HS-5 (cell line): ENCODE results near the gene TSHZ3.
A peak's percentile ranks its signal among the peaks of the same experiment; 100 is the strongest.

Experiments
- DNase-seq: peaks from one replicate; pipeline ENCODE4 v3.0.0-alpha.2; 2012; ENCODE audit warnings: low read depth

TSHZ3 gene, protein sequence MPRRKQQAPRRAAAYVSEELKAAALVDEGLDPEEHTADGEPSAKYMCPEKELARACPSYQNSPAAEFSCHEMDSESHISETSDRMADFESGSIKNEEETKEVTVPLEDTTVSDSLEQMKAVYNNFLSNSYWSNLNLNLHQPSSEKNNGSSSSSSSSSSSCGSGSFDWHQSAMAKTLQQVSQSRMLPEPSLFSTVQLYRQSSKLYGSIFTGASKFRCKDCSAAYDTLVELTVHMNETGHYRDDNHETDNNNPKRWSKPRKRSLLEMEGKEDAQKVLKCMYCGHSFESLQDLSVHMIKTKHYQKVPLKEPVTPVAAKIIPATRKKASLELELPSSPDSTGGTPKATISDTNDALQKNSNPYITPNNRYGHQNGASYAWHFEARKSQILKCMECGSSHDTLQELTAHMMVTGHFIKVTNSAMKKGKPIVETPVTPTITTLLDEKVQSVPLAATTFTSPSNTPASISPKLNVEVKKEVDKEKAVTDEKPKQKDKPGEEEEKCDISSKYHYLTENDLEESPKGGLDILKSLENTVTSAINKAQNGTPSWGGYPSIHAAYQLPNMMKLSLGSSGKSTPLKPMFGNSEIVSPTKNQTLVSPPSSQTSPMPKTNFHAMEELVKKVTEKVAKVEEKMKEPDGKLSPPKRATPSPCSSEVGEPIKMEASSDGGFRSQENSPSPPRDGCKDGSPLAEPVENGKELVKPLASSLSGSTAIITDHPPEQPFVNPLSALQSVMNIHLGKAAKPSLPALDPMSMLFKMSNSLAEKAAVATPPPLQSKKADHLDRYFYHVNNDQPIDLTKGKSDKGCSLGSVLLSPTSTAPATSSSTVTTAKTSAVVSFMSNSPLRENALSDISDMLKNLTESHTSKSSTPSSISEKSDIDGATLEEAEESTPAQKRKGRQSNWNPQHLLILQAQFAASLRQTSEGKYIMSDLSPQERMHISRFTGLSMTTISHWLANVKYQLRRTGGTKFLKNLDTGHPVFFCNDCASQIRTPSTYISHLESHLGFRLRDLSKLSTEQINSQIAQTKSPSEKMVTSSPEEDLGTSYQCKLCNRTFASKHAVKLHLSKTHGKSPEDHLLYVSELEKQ

DNA sequence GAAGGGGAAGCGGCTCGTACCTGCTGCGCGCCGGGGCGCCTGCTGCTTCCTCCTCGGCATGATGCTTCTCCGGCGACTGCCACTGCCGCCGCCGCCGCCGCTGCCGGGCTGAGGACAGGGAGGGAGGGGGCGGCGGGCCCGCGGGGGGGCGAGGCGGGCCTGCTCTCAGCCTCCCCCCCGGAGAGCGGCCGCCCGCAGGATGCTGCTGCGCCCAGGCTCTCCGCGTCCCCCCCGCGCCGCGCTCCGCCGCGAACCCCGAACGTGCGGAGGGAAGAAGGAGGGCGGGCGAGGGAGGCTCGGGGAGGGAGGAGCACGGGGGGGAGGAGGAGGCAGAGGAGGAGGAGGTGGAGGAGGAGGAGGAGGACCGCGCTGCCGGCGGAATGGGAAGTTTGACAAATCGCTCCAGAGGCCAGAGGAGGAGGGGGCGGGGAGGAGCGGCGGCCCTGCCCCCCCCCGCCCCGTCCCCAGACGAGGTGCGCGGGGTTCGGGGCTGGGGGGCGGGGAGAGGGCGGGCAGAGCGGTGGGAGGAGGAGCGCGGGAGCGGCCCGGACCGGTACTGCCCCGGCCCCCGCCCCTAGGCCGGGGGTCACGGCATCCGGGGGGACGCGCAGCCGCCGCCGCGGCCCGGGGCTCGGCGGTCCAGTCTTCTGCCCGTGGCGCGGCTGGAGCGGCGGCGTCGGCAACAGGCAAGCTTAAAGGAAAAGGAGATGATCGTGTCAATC, at the start of gene TSHZ3:
Gene TSHZ3 (minus strand): TSS at position 277 of the 722 bp plus-strand sequence. CDS start 217 bp downstream, at position 60.
- no peak for DNase-seq

DNA sequence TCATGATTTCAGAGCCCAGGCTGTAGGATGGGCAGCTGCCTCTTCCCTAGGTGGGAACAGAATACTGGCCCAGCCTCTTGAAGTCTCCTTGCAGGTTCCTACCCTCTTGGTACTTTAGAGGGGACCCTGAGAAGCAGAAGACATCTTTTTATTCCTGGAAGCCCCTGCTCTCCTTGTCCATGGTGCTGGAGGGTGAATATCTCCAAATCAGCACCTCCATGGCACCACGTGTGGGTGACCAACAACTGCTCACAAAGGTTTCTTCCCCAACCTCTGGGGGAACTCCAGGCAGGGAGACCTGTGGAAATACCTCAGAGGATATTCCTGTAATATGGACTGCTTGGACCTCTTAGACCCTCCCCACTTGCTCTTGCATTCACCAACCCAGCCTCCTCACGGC, 48.1 kb upstream of the TSHZ3 start:
- DNase-seq, result no peak

DNA sequence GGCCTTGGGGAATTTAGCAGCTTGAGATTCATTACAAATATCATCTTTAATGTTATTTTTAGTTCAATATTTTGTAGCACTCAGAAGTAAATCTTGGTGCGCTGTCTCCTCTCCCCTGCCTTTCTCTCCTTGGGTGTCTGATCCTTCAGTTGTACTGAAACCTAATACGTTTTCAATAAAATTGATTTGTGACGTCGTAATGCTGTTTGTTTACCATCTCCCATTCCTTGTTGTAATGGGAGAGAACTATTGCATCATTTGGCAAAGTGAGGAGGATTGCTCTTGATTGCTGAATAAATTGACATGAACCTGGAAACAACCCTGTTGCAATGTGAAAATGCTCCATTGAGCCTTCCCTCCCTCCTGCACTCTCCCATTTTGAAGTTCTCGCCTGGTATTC, 43.2 kb upstream of the TSHZ3 start:
- DNase-seq, result no peak

DNA sequence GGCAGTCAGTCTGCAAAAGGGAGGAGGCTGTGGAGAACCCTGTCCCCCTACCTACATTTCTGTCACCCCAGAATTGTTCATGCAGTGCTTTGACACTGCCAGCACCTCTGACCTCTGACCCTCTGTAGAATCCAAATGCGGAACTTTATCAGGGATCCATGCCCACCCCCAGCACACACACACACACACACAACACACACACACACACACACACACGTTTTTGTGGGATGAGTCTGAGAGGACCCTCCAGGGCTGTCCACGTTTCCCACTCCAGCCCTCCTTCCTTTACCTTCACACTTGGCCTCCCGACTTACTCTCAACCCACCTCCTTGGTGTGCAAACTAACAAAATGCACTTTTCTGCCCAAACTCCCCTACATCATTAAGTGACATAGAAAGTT, 42.3 kb upstream of the TSHZ3 start:
- no peak for DNase-seq

DNA sequence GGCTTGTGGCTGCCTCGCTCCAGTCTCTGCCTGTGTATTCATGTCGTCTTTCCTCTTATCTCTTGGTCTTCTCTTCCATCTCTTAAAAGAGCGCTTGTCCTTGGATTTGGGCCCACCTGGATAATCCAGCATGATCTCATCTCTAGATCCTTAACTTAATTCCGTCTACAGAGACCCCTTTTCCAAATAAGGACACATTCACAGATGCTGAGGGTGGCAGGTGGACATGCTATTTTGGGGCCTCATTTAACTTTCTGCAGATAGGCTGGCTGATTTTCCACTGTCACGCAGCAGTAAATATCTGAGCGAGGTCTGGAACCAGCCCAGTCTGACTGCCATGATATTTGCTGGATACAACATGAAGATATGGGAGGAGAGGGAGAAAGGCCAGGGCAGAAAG, 41.5 kb upstream of the TSHZ3 start:
- no peak for DNase-seq

DNA sequence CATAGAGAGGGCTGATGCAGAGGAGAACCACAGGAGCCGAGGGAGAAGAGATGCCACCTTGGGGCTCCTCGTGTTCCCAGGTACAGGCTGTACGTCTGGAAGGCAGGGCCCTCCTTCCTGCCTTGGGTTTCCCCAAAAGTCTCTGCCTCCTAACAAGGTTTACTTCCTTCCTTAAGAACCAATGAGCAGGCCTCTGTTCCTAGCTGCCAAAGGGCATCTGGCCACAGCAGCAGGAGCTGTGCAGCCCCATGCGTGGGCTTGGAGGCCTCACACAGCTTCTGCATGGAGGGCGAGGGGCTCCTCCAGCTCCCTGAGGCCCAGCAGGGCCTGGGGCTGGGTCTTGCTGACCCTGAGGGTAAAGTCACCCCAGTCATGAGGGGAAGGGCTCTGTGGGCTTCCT, 40.6 kb upstream of the TSHZ3 start:
- no peak for DNase-seq

DNA sequence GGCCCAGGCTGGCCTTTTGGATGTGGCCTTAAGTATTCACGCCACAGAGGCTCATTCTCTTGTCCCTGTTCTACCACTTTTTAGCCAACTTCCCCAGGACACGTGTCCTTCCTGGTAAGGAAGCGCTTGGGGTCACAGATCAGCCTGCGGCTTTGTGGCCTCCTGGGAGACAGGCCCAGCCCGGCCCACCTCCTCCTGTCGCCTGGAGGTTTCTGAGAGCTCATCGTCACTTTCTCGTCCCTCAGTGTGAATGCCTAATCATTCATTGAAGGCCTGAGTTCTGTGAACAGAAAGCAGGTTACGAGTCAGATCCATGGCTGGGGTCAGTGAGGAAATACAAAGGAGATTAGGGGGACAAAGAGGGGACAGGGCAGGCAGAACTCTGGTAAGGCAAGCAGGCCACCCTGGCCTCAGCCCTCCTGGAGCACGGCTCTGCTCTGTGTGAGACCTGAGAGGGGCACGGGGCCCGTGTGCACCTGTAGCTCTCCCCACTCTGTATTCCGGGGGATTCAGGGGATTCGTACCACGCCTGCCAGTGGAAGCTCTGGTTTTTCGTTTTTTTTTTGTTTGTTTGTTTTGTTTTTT, 38.6 kb upstream of the TSHZ3 start:
- no peak for DNase-seq

DNA sequence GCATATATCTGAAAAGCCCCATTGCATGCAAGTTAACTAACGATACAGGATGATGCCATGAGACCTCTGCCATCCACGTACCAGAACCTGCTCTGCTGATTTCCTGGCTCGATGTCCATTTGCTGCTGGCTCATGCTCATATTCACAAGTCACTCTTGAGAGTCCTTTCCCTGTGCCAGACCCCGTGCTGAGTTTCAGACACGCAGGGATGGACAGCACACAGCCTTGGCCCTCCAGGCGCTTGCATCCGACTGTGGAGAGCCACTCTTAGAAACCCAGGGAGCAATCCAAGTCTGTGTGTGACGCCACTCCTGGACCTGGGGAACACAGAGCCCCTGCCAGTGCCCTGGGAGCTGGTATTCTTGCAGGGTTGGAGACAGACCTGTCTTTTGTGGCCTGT, 37.6 kb upstream of the TSHZ3 start:
- DNase-seq, result no peak

DNA sequence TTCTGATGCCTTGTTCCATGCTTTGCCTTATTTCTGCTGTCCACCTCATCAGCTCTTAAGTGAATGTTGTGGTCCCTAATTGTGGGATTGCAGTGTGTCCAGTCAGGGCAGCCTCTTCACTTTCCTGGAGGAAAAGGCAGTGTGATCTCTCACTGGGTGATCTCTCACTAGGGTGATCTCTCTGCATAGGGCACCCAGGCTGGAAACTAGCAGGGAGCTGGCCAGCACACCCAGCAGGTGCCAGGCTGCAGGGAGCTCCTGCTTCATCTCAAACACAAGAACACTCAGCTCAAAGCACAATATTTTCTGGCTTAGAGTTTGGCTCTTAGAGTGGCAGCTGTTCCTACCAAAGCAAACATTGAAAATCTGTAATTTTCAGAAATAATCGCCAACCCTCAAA, 36.5 kb upstream of the TSHZ3 start:
- DNase-seq, result no peak

DNA sequence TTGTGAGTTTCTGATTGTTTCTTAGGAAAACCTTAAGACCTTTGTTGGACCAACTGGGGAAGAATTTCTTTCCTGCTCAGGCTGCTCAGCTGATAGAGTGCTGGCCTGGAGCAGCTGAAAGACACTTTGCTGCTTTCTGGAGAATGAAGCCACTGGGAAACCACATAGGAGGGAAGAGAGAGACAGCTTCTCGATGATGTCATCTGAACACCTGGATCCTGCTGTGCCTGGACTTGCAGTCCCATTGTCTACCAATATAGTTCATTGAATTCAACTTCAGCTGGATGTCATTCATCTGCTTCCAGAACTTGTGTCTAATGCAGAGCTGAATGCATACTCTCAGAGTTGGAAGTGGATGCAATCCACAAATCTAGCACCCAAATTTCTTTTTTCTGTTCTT, 34.3 kb upstream of the TSHZ3 start:
- no peak for DNase-seq

DNA sequence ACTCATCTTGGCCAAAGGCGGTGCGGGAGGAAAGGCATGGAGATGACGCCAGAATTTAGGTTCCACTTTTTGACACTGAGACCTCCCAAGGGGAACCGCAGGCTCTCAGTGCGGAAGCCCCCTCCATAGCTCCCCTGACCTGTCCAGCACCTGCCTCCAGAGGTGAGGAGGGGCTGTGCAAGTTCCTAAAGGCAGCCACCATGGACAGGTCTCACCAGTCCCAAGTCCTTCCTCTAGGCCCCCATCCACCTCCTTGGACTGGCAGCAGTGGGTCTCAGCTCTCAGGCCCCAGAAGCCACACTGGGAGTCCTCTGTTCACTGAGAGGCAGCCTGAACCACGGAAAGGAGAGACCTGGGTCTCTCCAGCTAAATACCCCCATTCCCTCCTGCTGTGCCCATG, 31.6 kb upstream of the TSHZ3 start:
- DNase-seq, result no peak

DNA sequence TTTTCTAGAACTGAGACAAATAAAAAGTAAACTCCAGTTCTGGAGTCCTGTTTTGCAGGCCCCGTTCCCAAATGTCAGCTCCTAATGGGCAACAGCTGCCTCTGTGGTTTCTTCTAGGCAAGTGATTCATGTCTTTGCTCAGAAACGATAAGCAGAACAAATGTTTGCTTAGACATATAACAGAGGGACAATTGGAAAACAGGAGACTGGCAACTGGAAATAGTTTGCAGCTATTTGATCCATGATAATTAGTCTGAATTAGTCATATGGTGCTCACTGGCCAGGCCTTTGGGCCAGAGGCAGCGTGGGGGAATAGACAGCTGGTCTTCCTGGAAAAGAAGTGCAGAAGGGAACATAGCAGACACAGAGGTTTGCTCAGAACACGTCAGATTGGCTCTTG, 29.2 kb upstream of the TSHZ3 start:
- peak; percentile 87 for DNase-seq

DNA sequence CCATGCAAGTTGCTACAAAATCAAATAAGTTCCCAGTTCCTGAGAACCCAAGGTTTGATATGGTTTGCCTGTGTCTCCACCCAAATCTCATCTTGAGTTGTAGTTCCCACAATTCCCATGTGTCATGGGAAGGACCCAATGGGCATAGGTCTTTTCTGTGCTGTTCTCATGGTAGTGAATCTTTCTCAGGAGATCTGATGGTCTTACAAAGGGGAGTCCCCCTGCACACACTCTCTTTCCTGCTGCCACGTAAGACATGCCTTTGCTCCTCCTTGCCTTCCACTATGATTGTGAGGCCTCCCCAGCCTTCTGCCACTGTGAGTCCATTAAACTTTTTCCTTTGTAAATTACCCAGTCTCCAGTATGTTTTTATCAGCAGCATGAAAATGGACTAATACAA, 28.5 kb upstream of the TSHZ3 start:
- DNase-seq, result no peak

DNA sequence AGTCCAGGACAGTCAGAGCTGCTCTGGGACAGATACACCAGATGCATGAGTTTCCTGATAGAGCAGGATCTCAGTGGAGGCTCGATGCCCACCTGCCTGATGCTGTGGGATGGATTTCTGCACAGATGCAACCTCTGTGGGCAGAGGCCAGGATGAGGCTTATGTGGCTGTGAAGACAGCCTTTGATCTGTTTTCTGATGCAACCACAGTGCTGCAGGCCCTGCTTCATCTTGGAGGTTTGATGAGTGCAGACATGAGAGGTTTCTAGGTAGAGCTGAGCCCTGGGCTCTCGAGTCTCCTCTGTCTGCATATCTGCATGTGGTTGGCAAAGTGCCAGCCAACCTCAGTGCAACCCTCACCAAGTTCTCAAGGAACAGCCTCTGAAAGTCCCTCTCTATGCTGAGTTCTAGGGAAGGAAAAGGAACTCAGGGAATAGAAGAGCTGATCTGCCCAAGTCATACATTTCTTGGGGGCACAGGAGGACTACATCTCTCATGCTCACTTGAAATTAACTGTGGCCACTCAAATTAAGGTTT, 23.1 kb upstream of the TSHZ3 start:
- no peak for DNase-seq

DNA sequence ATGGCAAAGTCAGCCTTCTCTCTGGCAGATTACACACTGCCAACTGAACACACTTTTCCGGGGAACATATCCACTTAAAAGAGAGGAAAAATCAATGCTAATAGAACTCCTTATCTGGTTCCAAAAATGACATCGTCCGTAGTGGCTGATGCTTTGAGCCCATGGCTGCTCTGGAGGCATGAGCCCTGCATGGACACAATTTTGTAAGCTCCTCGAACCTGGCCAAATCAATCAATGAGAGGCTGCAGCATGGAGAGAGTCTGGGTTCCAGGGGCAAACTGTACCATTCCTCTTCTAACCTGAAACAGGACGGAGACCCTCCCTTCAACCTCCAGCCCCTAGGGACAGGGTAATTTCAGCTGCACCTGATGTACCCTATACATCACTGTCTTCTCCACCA, 21.0 kb upstream of the TSHZ3 start:
- DNase-seq, result no peak

DNA sequence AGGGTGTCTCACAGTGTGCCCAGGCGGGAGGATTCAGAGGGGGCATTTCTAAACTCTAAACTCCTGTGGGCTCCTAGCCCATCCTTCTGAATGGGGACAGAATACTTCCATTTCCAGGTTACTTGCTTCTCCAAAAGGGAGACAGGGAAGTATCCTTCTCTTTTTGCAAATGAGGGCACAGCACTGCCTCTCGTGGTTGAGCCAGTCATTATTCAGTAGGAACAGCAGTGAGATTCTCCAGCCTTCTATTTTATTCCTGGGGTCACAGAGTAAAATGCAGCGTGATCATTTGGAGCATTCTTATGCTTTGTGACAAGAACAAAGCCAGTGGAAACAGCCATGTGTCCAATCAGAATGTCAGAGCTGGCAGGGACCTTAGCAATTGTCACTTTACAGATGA, 15.7 kb upstream of the TSHZ3 start:
- DNase-seq, result no peak

DNA sequence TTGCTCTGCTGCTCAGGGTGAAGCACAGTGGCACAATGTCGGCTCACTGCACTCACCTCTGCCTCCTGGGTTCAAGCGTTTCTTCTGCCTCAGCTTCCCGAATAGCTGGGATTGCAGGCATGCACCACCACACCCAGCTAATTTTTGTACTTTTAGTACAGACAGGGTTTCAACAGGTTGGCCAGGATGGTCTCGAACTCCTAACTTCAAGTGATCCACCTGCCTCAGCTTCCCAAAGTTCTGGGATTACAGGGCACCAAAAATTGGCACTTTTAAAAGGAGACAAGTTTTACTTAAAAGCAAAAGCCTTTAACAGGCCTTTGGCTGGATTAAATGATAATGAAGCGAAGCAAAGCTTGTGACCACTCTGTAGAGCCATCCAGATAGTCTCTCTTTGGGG, 12.5 kb upstream of the TSHZ3 start:
- no peak for DNase-seq

DNA sequence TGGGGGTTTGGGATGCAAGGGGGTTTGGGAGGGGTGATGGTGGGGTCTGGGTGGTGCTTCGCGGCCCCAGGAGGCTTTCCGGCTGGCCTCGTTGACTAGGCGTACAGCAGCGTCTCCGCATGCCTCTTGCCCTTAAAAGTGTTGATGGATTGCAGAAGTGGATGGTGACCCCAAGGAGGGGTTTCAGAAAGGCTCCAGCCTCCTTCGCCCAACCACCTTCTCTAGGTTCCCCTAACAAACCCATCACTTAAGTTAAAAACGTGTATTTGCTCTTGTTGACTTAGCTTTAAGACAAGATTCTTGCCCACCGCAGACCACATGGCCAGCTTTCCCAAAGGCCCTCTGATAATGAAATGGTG, 8.1 kb upstream of the TSHZ3 start:
- no peak for DNase-seq

DNA sequence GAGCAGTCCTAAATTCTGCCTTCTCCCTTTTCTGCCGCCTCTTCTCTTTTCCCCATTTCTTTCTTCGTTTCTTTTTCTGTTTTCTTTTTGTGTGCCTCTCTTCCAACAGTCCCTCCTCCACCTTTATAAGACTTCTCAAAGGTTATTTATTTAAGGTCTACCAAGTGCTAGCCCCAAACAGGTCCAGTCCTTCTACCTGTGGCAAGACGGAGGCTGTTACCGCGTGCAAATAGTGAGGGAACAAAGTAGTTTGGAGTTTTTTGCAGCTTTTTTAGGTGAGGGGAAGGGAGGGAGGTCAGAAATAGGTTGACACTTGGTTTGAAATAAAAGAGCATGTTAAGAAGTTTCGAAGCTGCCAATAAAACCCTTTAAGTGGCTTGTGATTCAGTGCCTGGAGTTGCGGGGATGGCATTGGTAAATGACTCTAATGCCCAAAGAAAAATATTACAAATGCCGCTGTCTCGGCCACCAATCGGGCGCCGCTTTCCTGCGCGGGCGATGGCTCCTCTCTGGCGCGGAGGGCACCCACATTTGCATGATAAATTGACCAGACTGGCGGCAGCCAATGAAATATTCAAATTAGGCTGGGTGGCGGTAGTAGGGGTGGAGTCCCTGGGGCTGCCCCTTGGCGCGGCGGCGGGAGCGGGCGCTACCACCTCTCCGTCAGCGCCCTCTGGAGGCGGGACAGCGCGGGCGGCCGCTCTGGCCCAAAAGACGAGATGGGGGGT, 7.5 kb upstream of the TSHZ3 start:
- no peak for DNase-seq

DNA sequence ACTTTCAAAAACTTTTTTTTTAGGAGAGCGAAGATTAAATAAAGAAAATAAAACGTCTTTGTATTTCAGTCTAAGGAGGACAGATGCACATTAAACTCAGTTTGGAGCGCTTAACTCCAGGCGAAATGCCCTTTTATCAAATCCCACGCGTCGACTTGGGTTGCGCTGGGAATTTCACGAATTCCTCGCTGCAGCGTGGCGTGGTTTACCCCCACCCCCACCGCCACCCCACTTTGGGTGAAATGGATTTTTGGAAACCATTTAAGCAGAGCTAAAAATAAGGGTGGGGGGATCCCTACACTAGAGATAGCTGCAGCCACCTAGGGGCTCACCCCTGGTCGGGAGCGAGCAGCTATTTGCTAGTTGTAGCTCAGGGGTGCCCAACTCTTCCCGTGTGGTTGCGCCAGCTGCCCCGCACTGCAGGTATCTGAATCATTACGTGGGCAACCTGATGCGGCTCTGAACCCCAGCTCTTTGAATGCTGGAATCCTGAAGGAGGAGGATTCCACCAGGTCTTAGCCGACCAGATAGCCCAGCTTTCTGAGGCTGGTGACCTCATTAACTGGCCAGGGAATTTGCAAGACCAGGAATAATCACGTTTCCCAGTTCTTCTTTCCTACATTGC, 6.5 kb upstream of the TSHZ3 start:
- no peak for DNase-seq
